SW480 (cell line): ENCODE measurements around the gene FAM135A.

Source experiments
- DNase-seq: peaks from one replicate; pipeline ENCODE4 v3.0.0-alpha.2; 2016; ENCODE audit warnings: low spot score

Gene FAM135A

DNA sequence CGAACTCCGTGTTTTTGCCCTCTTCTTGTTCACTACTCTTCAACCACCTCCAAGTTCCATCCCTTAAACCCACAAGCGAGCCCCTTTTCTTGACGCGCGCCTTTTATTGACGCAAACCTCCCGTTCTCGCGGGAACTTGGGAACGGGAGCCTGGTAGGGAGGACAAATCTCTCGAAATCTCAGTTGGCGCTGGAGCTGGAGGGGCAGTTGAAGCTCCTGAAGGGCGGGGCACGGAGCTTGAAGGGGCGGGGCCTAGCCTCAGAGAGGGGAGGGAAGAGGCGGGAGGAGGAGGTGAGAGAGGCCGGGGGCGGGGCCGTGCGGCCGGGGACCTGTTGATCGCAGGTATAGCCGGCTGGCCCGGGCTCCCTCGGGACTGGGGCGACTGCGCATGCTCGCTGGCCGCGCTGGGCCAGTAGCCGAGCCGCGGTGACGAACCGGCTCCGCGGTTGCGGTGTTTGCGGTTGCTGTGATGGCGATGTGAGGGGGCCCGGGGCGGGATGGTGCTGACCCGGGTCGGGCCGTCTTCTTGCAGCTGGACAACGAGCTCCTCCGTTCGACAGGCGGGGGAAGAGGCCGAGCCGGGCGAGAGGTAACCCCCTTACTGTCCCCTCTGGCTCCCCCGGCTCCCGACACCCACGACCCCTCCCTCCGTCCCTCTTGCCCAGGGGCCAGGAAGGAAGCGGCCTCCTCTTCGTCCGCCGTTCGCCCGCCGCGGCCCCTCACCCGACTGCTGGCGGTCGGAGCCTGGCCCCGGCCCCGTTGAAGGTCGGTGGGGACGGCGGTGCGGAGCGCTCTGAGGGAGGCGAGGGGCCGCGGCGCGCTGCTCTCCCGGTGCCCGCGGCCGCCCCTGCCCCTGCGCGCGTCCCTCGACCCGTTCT is at the start of gene FAM135A:
FAM135A (plus strand) TSS at position 395 of the 878 bp plus-strand sequence. CDS start 14,835 bp downstream, outside the sequence.
- peak; percentile 94 for DNase-seq

GRCh38 chr6:70363741-70364493 is 49.4 kb upstream of the FAM135A start:
- DNase-seq = no peak

- peak; percentile 54 for DNase-seq
Observed at GRCh38 chr6:70369332-70369950, 43.9 kb upstream of the FAM135A start.

DNA sequence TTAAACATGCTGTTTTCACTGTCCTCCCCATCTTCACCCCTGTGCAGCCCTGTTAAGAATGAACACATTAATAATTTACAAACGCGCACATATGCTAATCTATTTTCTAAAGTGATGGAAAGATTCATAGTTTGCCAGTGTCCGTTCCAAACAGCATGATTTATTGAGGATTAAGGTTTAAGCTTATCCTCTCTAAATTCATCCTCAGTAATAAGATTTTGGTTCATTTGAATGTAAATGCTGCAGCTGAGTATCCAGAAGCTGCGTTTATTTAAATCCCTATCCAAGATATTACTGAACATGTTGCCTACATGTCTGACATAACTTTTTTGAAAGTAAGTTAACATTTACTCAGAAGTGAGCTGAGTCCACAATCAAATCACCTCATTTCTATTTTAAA is 42.8 kb upstream of the FAM135A start:
- DNase-seq = no peak

DNA sequence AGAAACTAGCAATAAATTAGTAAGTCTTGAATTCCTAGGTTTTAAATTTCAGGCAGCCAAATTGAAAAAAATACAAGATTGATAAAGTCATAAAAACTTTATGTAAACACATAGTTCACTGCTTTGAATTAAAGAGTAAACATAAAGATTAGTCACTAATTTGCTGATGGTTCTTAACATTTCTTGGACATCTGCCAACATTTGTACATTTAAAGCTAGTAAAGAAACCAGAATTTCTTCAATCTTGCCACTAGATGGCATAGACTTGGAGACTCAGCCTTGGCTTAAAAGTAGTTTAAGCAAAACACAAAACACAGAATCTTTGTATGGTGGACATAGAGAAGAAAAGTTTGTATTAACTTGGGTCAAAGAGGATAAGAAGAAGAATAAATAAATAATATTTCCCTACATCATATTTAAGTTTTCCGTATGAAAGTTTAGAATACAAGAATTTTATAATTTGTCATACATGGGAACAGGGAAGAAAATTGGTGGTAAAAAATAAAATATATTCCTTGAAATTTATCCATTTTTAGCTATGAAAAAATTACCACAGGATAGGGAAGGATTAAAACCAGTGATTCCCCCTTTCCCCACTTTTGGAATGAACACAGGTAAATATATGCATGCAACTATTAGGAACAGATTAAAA is 41.7 kb upstream of the FAM135A start:
- DNase-seq = peak; percentile 79

GRCh38 chr6:70375166-70375565 is 38.1 kb upstream of the FAM135A start:
- peak; percentile 19 for DNase-seq

- DNase-seq = no peak
Observed at GRCh38 chr6:70375882-70376281, 37.4 kb upstream of the FAM135A start.

DNA sequence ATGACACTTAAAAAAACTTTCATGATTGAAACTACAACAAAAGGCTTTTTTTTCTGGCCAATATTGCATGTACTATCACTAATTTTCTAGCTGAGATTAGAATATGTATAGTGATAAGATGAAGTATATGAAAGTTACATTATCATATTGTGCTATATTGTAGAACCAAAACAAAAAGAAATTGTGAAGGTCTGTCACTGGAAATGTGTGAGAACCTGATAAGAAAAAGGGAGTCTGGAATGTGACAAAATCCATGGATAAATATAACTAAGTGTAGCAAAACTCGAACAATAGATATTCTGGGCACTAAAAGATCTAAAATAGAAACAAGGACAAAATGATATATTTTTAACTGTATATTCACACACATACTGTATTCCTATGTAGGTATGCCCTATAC is 36.7 kb upstream of the FAM135A start:
- DNase-seq = no peak

GRCh38 chr6:70377372-70377771 is 35.9 kb upstream of the FAM135A start:
- DNase-seq = no peak

DNA sequence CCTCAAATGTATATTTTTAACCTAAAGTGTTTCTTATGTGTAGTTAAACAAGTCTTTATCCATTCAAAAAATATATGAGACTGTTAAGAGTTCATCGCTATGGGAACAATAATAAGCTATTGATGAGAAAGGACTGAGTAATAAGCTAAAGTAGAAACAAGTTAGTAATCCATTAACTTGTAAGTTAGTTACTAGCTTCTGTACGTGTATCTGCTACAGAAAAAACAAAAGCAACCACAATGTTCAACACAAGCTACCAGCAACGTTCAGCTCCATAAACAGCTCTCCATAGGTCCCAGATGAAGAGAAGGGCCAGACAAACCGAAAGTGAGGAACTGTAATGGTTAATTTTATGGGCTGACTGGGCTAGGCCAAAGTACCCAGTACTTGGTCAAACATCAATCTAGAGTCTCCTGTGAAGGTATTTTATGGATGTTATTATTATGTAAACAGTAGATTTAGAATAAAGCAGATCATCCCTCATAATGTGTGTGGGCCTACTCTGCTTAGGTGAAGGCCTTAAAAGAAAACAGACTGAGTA is 33.8 kb upstream of the FAM135A start:
- no peak for DNase-seq

DNA sequence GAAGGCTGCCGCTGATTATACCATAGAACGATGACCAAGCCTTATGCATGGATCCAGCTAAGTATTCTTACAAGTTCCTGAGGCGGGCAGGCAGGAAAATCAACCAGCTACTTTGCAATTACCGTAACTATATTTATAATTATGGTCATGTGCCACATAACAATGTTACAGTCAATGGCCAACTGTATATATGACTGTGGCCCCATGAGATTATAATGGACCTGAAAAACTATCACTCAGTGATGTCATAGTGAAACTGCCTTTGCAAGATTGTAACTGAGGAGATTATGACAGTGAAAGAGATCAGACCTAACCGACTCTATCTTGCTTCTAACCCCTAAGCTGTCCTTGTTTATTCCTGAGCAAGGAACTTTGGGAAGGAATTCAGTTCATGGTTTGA is 33.1 kb upstream of the FAM135A start:
- DNase-seq = no peak

GRCh38 chr6:70380771-70381416 is 32.4 kb upstream of the FAM135A start:
- DNase-seq = no peak

DNA sequence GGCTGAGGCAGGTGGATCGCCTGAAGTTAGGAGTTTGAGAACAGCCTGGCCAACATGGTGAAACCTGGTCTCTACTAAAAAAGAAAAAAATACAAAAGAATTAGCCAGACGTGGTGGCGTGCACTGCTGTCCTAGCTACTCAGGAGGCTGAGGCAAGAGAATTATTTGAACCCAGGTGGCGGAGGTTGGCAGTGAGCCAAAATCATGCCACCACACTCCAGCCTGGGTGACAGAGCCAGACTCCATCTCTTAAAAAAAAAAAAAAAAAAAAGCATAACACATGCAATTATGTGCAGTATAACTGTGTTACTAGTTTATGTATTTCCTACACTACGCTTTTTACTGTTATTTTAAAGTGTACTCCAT is 31.9 kb upstream of the FAM135A start:
- DNase-seq = no peak

DNA sequence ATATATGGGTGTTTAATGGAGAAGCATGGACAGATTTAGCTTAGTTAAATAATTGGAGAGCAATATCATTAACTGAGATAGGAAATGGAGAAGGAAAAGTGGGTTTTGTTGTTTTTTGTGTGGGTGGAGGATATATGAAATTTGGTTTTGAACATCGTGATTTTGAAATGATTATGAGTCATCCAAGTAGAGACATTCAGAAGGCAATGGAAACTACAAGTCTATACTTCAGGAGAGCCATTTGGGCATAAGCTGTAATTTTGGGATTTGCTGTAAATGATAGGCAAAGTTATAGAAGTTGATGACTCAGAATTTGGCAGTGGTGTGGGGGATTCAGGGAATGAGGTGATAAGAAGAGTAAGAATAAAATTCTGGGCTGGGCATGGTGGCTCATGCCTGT is 27.4 kb upstream of the FAM135A start:
- no peak for DNase-seq

GRCh38 chr6:70388814-70389213 is 24.5 kb upstream of the FAM135A start:
- DNase-seq = no peak

DNA sequence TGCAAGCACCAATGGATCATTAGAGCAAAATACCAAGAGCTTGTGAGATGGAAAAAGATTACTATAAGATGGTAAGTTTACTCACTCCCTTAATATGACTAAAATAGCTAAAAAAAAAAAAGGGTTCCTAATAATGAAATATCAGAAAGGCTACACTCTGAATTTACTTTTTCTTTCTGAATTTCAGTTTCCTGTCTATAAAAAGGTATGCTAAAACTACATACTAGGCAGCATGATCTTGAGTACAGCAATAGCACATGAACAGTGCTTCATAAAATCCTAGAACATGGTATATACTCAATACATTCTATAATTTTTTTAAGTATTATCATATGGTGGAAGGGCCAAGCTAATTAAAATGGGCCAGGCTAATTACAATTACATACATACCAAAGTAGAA is 24.0 kb upstream of the FAM135A start:
- no peak for DNase-seq

DNA sequence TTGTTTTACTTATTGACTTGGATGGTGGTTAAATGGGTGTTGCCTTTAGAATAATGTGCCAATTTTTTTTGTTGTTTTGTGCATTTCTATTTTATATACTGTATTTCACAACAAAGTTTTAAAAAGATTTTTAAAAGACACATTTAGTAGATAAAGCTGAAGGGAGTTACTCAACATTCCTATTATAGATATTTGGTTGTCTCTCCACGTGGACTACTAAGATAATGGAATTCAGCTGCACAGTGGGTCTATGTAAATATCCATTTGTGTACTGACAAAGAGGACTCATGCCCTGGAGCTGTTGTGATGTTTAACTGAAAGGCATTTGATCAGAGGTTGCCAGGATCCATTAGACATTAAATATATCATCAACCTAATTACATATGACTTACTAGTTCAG is 23.2 kb upstream of the FAM135A start:
- DNase-seq = no peak

- DNase-seq = no peak
Observed at GRCh38 chr6:70391492-70391891, 21.8 kb upstream of the FAM135A start.

GRCh38 chr6:70394518-70395300 is 18.6 kb upstream of the FAM135A start:
- DNase-seq = no peak

DNA sequence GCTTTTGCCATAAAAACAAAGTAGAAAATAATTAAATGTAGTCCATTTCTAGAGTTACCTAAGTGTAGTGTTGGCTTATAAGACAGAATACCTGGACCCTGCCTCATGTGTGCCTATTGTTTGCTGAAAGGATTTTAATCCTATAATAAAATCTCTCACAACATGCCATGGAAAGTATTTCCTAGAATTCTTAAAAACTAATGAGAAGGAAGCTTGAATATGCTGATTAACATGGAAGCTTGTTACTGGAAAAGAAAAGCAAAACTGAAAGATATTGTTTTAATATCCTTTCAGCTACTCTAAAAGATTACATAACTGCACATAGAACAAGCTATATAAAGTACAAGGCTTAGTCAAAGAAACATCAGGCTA is 18.0 kb upstream of the FAM135A start:
- no peak for DNase-seq

DNA sequence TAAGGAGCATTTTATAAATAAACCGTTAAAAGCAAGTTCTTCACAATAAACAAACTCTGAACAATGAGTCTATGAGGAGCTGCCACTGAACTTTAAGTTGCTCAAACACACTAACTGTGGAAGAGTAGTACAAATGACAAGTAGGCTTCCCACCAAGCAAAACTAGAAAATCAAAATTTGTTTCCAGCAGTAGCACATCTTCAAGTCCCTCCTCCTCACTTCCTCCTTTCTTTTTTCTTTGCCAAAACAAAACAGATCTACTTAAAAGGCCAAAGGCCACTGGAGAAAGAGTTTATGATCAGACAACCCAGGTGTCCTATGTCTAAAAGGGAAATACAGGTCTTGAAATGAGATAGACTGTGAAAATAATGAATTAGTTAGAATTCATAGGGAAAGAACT is 17.1 kb upstream of the FAM135A start:
- no peak for DNase-seq
